HUES6 (cell line): ENCODE data around the gene SSBP3.
"Not testable (repeated sequence)": the region's sequence is repeated elsewhere in the genome, so short reads cannot be mapped to it uniquely, and the experiment has no call there.

ENCODE experiments used
- H3K27ac ChIP-seq: 2 replicates; pipeline ENCODE4 v1.7.0; 2013; ENCODE audit warnings: low read depth, mild to moderate bottlenecking, low read length, inconsistent platforms
- H3K27me3 ChIP-seq: 2 replicates; pipeline ENCODE4 v1.6.1; 2013; ENCODE audit warnings: low read length; ENCODE audit not compliant: control insufficient read depth, insufficient read depth
- H3K36me3 ChIP-seq: 2 replicates; pipeline ENCODE4 v1.6.1; 2013; ENCODE audit warnings: low read length; ENCODE audit not compliant: control insufficient read depth, insufficient read depth
- H3K4me1 ChIP-seq: 2 replicates; pipeline ENCODE4 v1.6.1; 2013; ENCODE audit warnings: low read length; ENCODE audit not compliant: control insufficient read depth, insufficient read depth
- H3K4me3 ChIP-seq: 2 replicates; pipeline ENCODE4 v1.5.1; 2013; ENCODE audit warnings: low read depth, low read length
- H3K9ac ChIP-seq: one replicate; pipeline ENCODE4 v1.6.1; 2013; ENCODE audit warnings: mild to moderate bottlenecking, low read length
- H3K9me3 ChIP-seq: 2 replicates; pipeline ENCODE4 v1.6.1; 2013; ENCODE audit warnings: low read depth, low read length; ENCODE audit not compliant: control insufficient read depth, insufficient read depth

Gene SSBP3

GRCh38 chr1:54240741-54241335 lies 165.4 kb downstream of the SSBP3 start:
- Histone ChIP-seq H3K27ac (no peak overlapping the region), H3K9ac (no peak overlapping the region), H3K4me3 (no peak overlapping the region), H3K4me1 (no peaks in the 10 kb centered on the region), H3K27me3 (no peaks in the 10 kb centered on the region), H3K9me3 (no peaks in the 10 kb centered on the region), H3K36me3 (peaks cover 83% of the 10 kb centered on the region)

GRCh38 chr1:54239631-54240031 lies 166.6 kb downstream of the SSBP3 start:
- H3K9me3 ChIP-seq = no peaks in the 10 kb centered on the region
- no peaks in the 10 kb centered on the region for H3K4me1 ChIP-seq
- no peak overlapping the region for H3K9ac ChIP-seq
- no peaks in the 10 kb centered on the region for H3K27me3 ChIP-seq
- H3K27ac ChIP-seq = no peak overlapping the region
- peaks cover 78% of the 10 kb centered on the region for H3K36me3 ChIP-seq
- no peak overlapping the region for H3K4me3 ChIP-seq

GRCh38 chr1:54239035-54239383 lies 167.2 kb downstream of the SSBP3 start:
- Histone ChIP-seq H3K4me1 (no peaks in the 10 kb centered on the region), H3K9me3 (no peaks in the 10 kb centered on the region), H3K27me3 (no peaks in the 10 kb centered on the region), H3K9ac (no peak overlapping the region), H3K36me3 (peaks cover 75% of the 10 kb centered on the region), H3K27ac (no peak overlapping the region), H3K4me3 (no peak overlapping the region)

- no peak overlapping the region for H3K4me3 ChIP-seq
- no peaks in the 10 kb centered on the region for H3K4me1 ChIP-seq
- H3K36me3 ChIP-seq = peaks cover 70% of the 10 kb centered on the region
- no peak overlapping the region for H3K9ac ChIP-seq
- H3K27me3 ChIP-seq = no peaks in the 10 kb centered on the region
- no peaks in the 10 kb centered on the region for H3K9me3 ChIP-seq
- no peak overlapping the region for H3K27ac ChIP-seq
Measured at GRCh38 chr1:54238353-54239034, 167.7 kb downstream of the SSBP3 start.

GRCh38 chr1:54237586-54237985 lies 168.6 kb downstream of the SSBP3 start:
- H3K4me1 ChIP-seq = no peaks in the 10 kb centered on the region
- H3K27me3 ChIP-seq = no peaks in the 10 kb centered on the region
- H3K9me3 ChIP-seq = no peaks in the 10 kb centered on the region
- no peak overlapping the region for H3K27ac ChIP-seq
- no peak overlapping the region for H3K4me3 ChIP-seq
- H3K36me3 ChIP-seq = peaks cover 62% of the 10 kb centered on the region
- no peak overlapping the region for H3K9ac ChIP-seq

- H3K4me1 ChIP-seq = no peaks in the 10 kb centered on the region; the same call in 1 of the 2 replicates
- H3K9ac ChIP-seq = no peak overlapping the region
- H3K4me3 ChIP-seq = no peak overlapping the region
- H3K27ac ChIP-seq = no peak overlapping the region
- H3K36me3 ChIP-seq = peaks cover 51% of the 10 kb centered on the region
- no peaks in the 10 kb centered on the region for H3K9me3 ChIP-seq
- no peaks in the 10 kb centered on the region for H3K27me3 ChIP-seq
Measured at GRCh38 chr1:54234284-54234683, 171.9 kb downstream of the SSBP3 start.

GRCh38 chr1:54233196-54233595 lies 173.0 kb downstream of the SSBP3 start:
- H3K27me3 ChIP-seq = not testable (repeated sequence)
- H3K36me3 ChIP-seq = peaks cover 44% of the 10 kb centered on the region

GRCh38 chr1:54230507-54231339 lies 175.5 kb downstream of the SSBP3 start:
- H3K4me1 ChIP-seq = peaks cover 13% of the 10 kb centered on the region; the same call in 1 of the 2 replicates
- no peaks in the 10 kb centered on the region for H3K27me3 ChIP-seq
- no peaks in the 10 kb centered on the region for H3K9me3 ChIP-seq
- no peak overlapping the region for H3K4me3 ChIP-seq
- no peak overlapping the region for H3K9ac ChIP-seq
- H3K36me3 ChIP-seq = peaks cover 43% of the 10 kb centered on the region
- no peak overlapping the region for H3K27ac ChIP-seq

More at GRCh38 chr1:54233196-54233595, 173.0 kb downstream of the SSBP3 start:
- not testable (repeated sequence) for H3K4me3 ChIP-seq, H3K27ac ChIP-seq, H3K9ac ChIP-seq, H3K9me3 ChIP-seq, H3K4me1 ChIP-seq

GRCh38 chr1:54229281-54229891 lies 176.8 kb downstream of the SSBP3 start:
- Histone ChIP-seq H3K4me3 (no peak overlapping the region), H3K9ac (no peak overlapping the region), H3K36me3 (peaks cover 39% of the 10 kb centered on the region)

GRCh38 chr1:54228638-54229079 lies 177.5 kb downstream of the SSBP3 start:
- Histone ChIP-seq H3K4me1 (peaks cover 13% of the 10 kb centered on the region; the same call in 1 of the 2 replicates), H3K9me3 (no peaks in the 10 kb centered on the region), H3K9ac (no peak overlapping the region), H3K4me3 (no peak overlapping the region), H3K27ac (no peak overlapping the region), H3K27me3 (no peaks in the 10 kb centered on the region), H3K36me3 (peaks cover 39% of the 10 kb centered on the region)

More at GRCh38 chr1:54229281-54229891, 176.8 kb downstream of the SSBP3 start:
- H3K4me1 ChIP-seq = peaks cover 13% of the 10 kb centered on the region; the same call in 1 of the 2 replicates
- H3K27ac ChIP-seq = no peak overlapping the region
- H3K27me3 ChIP-seq = no peaks in the 10 kb centered on the region
- H3K9me3 ChIP-seq = no peaks in the 10 kb centered on the region
